GM21423 (cell line): ENCODE results near the gene CYTIP.
"Not testable (repeated sequence)": the region's sequence is repeated elsewhere in the genome, so short reads cannot be mapped to it uniquely, and the experiment has no call there.

Experiments
- ATAC-seq: cut with Tn5 transposase; IDR thresholded peaks from one replicate; pipeline ENCODE4 v1.9.1; 2021; ENCODE audit warnings: mild to moderate bottlenecking, moderate library complexity; ENCODE audit not compliant: unreplicated experiment

The CYTIP gene

GRCh38 chr2:157427003-157427921 is 16.6 kb downstream of the CYTIP start:
- ATAC-seq: no peak

DNA sequence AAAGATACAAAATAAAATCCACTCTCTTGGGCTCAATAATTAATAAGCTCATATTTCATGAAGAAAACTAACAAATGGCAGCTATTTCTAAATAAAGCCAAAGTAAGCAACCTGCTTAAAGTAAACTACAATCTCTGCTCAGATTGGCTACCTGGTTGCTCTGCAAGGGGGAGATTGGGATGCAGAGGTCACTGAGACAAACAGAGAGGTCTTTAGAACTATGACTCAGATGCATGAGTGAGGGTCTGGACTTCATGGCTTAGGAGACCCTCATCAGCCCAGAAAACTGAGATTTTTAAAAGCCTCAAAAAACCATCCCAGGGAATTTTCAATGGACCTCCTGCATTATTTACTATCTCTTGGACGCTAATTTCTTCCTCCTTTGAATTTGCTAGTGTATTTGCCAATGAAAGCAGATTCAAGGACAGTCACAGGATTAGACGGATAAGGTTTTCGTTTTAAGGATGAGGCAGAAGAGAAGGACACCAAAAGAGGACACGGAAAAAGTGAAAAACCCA is 17.4 kb downstream of the CYTIP start:
- no peak for ATAC-seq

- no peak for ATAC-seq
Observed at GRCh38 chr2:157424374-157424773, 19.5 kb downstream of the CYTIP start.

DNA sequence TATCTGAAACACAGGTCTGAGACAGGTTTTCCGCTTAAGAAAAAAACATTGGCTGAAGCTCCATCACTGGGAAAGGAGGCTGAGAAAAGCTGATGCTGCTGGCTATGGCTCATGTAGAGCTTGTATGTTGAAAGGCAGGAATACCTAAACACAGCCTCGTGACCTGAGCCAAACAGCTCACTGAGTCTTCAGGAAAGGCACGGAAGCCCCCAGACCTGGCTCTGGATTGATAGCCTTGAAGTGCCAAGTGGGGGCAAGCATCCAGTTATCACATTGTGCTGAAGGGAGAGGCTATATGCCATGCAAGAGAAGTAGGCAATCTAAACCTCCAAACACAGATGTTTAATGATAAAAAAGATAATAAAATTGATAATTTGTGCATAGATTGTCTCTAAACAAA is 21.9 kb downstream of the CYTIP start:
- ATAC-seq: no peak

DNA sequence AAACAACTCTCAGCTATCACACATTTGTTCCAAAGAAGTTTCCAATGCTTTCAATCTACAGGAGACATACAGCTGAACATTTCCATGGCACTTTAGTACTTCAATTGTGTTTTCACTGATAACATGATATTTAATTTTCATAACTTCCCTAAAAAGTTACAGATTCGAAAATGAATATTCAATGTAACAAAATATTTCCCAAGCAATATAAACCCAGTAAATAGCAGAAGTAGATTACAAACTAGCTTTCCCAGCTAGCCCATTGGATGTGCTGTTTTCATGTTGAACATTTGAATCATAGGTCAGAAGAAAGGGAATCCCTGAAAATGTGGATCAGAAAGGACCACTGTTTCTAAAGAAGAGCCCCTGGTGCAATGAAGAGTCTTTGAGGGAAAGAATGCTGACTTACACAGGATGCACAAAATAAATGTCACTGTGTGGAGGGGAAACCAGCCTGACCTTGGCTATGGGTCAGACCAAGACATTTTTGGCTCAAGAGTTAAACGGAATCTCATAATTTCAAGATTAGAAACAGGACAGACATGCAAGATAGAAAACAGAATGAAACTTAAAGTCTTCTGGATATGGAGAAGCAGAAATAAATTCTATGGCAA is 22.5 kb downstream of the CYTIP start:
- ATAC-seq: no peak

DNA sequence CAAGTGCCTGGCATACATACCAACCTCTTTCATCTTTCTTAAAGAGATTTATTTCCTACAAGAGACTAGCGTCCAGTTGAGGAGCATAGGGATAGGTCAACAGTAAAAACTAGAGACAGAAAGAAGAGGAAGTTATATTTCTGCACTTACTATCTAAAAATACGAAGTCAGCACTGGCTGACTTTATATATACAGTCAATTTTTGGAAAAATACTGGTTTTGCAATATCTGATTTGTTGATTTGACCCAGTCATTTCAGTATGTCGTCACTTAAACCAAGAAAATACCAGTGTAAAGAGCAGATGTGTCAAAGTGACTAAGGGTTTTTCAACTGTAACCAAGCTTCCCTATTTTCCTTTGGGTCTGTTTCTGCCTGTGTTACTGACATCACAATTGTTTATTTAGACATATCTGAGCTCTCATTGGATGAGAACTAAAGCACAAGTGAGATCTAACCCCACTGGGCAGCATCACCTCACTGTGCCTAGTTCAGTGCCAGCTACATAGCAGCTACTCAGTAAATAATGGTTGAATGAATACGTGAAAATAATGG is 23.0 kb downstream of the CYTIP start:
- ATAC-seq: peak; percentile 46

DNA sequence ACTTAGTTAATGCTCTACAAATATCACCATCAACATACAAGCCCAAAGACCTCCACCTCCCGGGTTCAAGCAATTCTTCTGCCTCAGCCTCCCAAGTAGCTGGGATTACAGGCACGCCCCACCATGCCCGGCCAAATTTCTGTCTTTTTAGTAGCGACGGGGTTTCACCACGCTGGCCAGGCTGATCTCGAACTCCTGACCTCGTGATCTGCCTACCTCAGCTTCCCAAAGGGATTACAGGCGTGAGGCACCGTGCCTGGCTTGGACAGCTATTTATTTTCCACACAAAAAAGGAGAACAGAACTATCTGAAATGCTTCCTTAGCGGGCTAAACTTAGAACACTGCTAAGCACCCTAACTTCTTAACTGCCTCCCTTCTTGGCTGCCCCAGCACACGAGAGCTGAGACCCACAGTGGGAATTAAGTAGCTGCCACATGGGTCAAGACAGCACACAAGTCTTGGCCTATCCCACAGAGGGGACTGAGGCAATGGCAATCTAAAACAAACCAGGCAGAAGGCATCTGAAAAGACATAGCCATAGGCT is 24.8 kb downstream of the CYTIP start:
- no peak for ATAC-seq

DNA sequence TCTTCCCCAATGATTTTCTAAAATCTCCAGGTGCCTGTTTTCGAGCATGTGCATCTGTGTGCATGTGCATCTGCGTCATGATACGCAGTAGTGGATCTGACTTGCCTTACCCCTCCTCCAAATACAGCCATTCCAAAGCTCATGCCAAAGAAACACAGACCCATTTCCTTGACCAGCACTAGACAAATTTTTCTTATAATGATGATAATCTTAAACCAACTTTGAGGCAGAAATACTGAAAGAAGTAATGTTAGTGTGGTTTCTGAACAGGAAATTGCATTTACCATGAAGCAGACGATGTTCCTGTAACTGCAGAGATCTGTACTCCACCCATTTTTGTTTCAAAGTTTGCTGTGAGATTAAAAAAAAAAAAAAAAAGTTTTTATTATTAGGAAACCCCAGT is 25.6 kb downstream of the CYTIP start:
- no peak for ATAC-seq

GRCh38 chr2:157415591-157416101 is 28.2 kb downstream of the CYTIP start:
- no peak for ATAC-seq

DNA sequence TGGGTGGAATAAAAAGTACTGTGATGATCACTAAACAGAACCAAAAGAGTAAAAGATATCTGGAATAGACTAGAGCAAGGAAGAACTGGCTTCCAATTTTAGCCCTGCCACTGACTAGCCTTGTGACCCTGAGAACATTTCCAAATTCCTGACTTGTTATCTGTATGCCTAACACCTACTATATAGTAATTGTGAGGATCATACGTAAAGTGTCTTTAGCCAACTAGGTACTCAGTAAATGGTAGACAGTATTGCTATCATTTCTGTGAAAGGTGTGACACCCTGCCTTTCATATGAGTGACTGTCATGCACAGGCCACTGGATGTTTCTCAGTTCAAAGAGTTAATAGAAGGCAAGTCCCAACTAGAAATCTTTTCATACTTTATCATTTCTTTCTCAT is 29.8 kb downstream of the CYTIP start:
- peak; percentile 19 for ATAC-seq

GRCh38 chr2:157413326-157414035 is 30.4 kb downstream of the CYTIP start:
- peak; percentile 84 for ATAC-seq

- no peak for ATAC-seq
Observed at GRCh38 chr2:157411624-157412336, 32.1 kb downstream of the CYTIP start.

DNA sequence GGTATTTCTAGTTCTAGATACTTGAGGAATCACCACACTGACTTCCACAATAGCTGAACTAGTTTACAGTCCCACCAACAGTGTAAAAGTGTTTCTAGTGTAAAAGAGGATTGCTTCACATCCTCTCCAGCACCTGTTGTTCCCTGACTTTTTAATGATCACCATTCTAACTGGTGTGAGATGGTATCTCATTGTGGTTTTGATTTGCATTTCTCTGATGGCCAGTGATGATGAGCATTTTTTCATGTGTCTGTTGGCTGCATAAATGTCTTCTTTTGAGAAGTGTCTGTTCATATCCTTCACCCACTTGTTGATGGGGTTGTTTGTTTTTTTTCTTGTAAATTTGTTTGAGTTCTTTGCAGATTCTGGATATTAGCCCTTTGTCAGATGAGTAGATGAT is 38.5 kb downstream of the CYTIP start:
- ATAC-seq: not testable (repeated sequence)

DNA sequence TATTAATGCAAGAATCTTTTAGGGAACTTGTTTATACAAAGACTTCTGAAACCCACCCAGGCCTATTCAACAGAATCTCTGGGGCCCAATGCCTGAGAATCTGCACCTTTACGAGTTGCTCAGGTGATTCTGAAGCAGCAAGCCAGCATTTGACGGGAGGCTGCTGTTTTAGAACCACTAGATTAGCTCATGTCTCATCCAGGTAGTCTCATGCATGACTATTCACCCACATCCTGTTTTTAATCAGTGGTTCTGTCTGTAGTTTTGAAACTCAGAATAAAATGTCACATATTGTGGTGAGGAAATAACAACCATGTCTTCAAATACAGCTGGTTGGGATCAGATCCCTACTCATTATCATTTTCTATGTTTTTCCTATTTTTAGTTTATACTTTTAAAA is 39.5 kb downstream of the CYTIP start:
- peak; percentile 99 for ATAC-seq

GRCh38 chr2:157402801-157403485 is 40.9 kb downstream of the CYTIP start:
- not testable (repeated sequence) for ATAC-seq

- no peak for ATAC-seq
Observed at GRCh38 chr2:157395811-157396210, 48.1 kb downstream of the CYTIP start.

DNA sequence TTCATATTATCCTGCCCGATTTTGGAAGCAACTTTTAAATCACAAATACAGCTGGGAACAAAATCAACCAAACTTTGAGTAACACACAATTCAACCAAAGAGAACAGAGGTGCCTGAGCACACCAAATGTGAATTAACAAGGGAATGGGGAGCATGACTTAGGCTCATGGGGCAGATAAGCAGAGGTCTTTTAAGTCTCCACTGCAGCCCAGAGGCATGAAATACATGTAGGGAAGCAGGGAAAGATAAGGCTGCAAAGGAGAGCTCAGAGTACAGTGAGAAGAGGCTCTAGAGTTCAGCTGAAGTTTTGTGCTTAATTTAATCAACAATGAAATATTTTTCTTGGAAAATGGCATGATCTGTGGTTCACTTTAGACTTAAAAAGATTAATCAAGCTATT is 49.0 kb downstream of the CYTIP start:
- no peak for ATAC-seq

- no peak for ATAC-seq
Observed at GRCh38 chr2:157393348-157393747, 50.5 kb downstream of the CYTIP start.

GRCh38 chr2:157388827-157389226 is 55.1 kb downstream of the CYTIP start:
- ATAC-seq: no peak
